ENCODE data around the gene PCDHGB5.
"Not testable (repeated sequence)": the region's sequence is repeated elsewhere in the genome, so short reads cannot be mapped to it uniquely, and the experiment has no call there.

PCDHGB5 gene

DNA sequence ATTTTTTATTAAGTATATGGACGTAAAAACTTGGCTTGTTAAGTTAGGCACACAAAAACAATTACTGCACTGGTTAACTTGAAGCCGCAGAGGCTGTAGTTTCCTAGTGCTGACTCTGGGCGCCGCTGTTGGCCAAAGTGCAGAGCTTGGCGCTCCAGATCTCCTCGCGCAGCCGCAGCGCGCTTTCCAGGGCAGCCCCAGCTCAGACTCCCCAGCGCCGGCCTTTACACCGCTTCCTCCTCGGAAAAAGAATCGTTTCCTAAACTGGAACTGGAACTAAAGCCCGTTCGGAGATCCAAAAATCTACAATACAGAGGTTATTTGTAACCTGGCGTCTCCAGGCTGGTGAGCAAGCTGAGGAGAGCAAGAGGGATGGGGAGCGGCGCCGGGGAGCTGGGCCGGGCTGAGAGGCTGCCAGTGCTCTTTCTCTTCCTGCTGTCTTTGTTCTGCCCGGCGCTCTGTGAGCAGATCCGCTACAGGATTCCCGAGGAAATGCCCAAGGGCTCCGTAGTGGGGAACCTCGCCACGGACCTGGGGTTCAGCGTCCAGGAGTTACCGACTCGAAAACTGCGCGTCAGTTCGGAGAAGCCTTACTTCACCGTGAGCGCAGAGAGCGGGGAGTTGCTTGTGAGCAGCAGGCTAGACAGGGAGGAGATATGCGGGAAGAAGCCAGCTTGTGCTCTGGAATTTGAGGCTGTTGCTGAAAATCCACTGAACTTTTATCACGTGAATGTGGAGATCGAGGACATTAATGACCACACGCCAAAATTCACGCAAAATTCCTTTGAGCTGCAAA, at the start of gene PCDHGB5:
TSS of gene PCDHGB5 (plus strand) at position 192 of the 796 bp plus-strand sequence. CDS start at position 373, 181 bp downstream.
- DNase-seq (ENCODE audit: low read depth in 2 of 2), result not testable (repeated sequence)

DNA sequence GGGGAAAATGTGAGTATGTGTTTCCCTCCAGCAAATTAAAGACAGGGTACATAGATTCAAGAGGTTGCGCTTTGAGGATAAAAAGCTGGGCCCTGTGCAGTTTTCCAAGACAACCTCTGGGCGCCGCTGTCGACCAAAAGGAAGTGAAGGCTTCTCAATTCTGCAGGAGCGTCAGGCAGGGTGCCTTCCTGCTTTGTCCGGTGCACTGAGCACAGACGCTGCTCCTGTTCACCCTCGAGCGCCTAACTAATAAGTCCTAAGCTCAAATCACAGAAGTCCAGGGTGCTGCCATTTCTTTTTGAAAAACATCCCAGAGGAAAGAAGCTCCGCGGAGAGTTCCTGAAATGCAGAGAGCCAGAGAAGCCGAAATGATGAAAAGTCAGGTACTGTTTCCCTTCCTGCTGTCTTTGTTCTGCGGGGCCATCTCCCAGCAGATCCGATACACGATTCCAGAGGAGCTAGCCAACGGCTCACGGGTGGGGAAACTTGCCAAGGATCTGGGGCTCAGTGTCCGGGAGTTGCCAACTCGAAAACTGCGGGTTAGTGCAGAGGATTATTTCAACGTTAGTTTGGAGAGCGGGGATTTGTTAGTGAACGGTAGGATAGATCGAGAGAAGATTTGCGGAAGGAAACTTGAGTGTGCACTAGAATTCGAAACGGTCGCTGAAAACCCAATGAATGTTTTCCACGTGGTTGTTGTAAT, 47.7 kb upstream of the PCDHGB5 start, which contains the start of gene PCDHGB1:
TSS of gene PCDHGB1 (plus strand) at position 183 of the 703 bp plus-strand sequence. CDS start at position 345, 162 bp downstream.
- DNase-seq (ENCODE audit: low read depth in 2 of 2), result no peak

DNA sequence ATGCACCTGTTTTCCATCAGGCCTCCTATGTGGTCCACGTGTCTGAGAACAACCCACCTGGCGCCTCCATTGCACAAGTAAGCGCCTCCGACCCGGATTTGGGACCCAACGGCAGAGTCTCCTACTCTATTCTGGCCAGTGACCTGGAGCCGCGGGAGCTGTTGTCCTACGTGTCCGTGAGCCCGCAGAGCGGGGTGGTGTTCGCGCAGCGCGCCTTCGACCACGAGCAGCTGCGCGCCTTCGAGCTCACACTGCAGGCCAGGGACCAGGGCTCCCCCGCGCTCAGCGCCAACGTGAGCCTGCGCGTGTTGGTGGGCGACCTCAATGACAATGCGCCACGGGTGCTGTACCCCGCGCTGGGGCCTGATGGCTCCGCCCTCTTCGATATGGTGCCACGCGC, 46.2 kb upstream of the PCDHGB5 start:
- DNase-seq (ENCODE audit: low read depth in 2 of 2), result no peak

DNA sequence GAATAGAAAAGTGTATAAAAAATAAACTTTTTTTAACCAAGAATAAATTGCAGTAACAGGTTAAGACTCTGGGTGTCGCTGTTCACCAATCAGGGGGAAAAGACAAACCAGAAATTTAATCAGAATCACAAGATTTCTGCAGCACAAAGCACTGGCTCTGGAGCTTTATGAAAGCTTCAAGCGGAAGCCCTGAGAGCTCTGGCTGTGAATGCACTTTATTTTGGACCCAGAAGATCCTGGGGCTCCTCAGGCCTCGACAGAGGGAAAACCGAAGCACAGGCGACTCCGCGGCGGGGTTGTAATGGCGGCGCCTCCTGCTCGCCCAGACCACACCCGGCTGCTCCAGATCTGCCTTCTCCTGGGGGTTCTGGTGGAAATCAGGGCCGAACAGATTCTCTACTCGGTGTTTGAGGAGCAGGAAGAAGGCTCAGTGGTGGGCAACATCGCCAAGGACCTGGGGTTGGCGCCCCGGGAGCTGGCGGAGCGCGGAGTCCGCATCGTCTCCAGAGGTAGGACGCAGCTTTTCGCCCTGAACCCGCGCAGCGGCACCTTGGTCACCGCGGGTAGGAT, 42.8 kb upstream of the PCDHGB5 start, which contains the start of gene PCDHGA4:
TSS of gene PCDHGA4 (plus strand) at position 122 of the 570 bp plus-strand sequence. CDS start at position 209, 87 bp downstream.
- DNase-seq (ENCODE audit: low read depth in 2 of 2), result no peak

DNA sequence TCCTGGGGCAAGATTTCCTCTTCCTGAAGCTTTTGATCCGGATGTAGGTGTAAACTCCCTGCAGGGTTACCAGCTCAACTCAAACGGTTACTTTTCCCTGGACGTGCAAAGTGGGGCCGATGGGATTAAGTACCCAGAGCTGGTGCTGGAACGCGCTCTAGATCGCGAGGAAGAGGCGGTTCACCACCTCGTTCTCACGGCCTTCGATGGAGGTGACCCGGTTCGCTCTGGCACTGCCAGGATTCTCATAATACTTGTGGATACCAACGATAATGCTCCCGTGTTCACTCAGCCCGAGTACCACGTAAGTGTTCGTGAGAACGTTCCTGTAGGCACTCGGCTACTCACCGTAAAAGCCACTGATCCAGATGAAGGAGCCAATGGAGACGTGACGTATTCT, 42.1 kb upstream of the PCDHGB5 start:
- DNase-seq (ENCODE audit: low read depth in 2 of 2), result no peak

DNA sequence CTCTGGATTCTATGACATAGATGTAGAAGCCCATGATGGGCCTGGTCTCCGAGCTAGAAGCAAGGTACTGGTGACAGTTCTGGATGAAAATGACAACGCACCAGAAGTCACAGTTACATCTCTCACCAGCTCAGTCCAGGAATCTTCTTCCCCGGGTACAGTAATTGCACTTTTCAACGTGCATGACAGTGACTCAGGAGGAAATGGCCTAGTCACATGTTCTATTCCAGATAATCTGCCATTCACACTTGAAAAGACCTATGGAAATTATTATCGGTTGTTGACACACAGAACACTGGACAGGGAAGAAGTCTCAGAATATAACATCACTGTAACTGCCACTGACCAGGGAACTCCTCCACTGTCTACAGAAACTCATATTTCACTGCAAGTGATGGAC, 41.6 kb upstream of the PCDHGB5 start:
- no peak for DNase-seq (ENCODE audit: low read depth in 2 of 2)

DNA sequence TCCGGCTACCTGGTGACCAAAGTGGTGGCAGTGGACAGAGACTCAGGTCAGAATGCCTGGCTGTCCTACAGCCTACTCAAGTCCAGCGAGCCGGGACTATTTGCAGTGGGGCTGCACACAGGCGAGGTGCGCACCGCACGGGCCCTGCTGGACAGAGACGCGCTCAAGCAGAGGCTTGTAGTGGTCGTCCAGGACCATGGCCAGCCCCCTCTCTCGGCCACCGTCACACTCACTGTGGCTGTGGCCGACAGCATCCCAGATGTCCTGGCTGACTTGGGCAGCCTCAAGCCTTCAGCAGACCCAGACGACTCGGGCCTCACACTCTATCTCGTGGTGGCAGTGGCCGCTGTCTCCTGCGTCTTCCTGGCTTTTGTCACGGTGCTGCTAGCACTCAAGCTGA, 40.8 kb upstream of the PCDHGB5 start:
- DNase-seq (ENCODE audit: low read depth in 2 of 2), result no peak

DNA sequence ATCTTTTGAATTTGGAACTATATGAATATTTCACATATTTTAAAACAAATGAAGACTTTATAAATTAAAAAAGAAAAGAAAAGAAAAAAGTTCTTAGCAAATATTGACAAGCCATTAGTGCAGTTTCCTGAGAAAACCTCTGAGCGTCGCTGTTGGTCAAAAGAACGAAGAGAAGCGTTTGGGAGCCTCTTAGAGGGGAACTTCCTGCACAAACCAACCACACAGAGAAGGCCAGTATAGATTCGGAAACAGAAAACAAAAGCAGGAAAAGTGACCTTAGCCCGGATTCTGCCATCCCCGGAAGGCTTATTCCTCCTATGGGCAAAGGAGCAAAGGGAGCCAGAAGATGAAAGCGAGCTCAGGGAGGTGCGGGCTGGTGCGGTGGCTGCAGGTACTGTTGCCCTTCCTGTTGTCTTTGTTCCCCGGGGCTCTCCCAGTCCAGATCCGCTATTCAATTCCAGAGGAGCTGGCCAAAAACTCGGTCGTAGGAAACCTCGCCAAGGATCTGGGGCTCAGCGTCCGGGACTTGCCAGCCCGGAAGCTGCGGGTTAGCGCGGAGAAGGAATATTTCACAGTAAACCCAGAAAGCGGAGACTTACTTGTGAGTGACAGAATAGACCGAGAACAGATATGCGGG, 37.8 kb upstream of the PCDHGB5 start, which contains the start of gene PCDHGB2:
TSS of gene PCDHGB2 (plus strand) at position 205 of the 637 bp plus-strand sequence. CDS start at position 347, 142 bp downstream.
- no peak for DNase-seq (ENCODE audit: low read depth in 2 of 2)

DNA sequence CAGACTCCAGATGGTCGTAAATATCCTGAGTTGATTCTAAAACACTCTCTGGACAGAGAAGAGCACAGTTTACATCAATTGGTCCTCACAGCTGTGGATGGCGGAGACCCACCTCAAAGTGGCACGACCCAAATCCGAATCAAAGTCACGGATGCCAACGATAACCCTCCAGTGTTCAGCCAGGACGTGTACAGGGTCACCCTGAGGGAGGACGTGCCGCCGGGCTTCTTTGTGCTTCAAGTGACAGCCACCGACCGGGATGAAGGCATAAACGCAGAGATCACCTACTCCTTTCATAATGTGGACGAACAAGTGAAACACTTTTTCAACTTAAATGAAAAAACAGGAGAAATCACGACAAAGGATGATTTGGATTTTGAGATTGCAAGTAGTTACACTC, 37.1 kb upstream of the PCDHGB5 start:
- DNase-seq (ENCODE audit: low read depth in 2 of 2), result no peak

DNA sequence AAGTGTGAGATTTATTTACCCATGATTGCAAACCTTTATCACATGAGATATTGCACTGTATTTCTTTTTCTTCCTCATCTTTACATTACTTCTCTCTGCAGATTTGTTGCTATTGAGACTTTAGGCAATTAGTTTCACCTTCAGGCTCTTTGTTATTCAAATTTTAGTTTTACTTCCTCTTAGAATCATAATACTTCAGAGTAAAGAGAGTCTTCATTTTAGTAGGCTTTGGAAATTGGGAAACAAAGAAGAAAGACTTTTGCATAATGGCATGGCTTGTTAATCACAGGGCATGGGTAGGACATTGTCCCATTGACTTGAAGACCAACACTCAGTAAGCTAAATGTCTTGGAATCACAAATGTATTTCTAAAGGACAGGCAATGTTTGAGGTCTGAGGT, 35.0 kb upstream of the PCDHGB5 start:
- no peak for DNase-seq (ENCODE audit: low read depth in 2 of 2)

DNA sequence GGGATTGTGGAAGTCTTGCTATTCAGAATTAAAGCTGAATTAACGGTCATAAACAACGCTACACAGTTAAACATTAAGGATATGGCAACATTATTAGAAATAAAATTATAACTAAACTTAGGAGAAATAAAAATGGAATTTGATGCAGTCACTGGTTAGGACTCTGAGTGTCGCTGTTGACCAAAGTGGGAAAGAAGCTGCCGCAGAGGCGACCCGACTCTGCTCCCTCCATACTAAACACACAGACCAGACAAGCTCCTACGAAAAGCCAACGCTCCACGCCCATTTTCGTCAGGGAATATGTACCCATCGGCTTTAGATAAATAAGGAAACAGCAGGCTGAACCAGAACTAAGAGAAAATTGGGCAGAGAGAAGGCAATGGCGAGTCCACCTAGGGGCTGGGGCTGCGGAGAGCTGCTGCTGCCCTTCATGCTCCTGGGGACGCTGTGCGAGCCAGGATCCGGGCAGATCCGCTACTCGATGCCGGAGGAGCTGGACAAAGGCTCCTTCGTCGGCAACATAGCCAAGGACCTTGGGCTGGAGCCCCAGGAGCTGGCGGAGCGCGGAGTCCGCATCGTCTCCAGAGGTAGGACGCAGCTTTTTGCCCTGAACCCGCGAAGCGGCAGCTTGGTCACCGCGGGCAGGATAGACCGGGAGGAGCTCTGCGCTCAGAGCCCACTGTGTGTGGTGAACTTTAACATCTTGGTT, 33.6 kb upstream of the PCDHGB5 start, which contains the start of gene PCDHGA5:
TSS of gene PCDHGA5 (plus strand) at position 211 of the 709 bp plus-strand sequence. CDS start at position 380, 169 bp downstream.
- DNase-seq (ENCODE audit: low read depth in 2 of 2), result no peak

DNA sequence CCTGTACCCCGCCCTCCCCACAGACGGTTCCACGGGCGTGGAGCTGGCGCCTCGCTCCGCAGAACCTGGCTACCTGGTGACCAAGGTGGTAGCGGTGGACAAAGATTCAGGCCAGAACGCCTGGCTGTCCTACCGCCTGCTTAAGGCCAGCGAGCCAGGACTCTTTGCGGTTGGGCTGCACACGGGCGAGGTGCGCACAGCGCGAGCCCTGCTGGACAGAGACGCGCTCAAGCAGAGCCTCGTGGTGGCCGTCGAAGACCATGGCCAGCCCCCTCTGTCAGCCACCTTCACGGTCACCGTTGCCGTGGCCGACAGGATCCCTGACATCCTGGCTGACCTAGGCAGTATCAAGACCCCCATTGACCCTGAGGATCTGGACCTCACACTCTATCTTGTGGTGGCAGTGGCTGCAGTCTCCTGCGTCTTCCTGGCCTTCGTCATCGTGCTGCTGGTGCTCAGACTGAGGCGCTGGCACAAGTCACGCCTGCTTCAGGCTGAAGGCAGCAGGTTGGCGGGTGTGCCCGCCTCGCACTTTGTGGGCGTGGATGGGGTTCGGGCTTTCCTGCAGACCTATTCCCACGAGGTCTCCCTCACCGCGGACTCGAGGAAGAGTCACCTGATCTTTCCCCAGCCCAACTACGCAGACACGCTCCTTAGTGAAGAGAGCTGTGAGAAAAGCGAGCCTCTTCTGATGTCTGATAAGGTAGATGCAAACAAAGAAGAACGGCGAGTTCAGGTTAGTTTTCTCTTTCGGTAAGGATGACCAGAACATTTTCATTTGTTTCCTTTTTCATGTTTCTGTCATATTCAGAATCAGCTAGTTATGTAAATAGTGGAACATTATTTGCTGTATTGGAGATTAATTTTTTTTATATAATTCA, 31.5 kb upstream of the PCDHGB5 start:
- no peak for DNase-seq (ENCODE audit: low read depth in 2 of 2)

DNA sequence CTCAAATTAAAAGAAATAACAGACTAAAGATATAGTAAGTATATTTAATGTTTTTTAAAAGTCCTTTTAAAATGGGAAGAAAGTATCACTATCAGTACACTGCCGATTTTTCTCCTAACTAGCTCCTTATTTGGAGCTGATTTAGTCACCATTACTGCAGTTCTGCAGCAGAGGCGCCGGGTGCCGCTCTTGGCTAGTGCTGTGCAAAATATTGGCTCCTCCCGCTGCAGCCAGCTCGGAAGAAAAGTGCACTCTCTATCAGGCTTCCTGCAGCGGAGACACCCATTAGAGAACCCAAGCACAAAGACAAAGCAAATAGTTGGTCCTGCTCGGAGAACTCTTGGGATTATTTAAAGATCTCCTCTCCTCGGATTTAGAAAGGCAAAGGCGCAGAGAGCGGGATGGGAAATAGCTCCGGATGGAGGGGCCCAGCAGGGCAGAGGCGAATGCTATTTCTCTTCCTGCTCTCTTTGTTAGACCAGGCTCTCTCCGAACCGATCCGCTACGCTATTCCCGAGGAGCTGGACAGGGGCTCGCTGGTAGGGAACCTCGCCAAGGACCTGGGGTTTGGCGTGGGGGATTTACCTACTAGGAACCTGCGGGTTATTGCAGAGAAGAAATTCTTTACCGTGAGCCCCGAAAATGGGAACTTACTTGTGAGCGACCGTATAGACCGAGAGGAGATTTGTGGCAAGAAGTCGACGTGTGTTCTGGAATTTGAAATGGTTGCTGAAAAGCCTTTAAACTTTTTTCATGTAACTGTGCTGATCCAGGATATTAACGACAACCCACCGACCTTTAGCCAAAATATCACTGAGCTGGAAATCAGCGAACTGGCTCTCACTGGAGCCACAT, 27.5 kb upstream of the PCDHGB5 start, which contains the start of gene PCDHGB3:
TSS of gene PCDHGB3 (plus strand) at position 249 of the 855 bp plus-strand sequence. CDS start at position 402, 153 bp downstream.
- no peak for DNase-seq (ENCODE audit: low read depth in 2 of 2)

DNA sequence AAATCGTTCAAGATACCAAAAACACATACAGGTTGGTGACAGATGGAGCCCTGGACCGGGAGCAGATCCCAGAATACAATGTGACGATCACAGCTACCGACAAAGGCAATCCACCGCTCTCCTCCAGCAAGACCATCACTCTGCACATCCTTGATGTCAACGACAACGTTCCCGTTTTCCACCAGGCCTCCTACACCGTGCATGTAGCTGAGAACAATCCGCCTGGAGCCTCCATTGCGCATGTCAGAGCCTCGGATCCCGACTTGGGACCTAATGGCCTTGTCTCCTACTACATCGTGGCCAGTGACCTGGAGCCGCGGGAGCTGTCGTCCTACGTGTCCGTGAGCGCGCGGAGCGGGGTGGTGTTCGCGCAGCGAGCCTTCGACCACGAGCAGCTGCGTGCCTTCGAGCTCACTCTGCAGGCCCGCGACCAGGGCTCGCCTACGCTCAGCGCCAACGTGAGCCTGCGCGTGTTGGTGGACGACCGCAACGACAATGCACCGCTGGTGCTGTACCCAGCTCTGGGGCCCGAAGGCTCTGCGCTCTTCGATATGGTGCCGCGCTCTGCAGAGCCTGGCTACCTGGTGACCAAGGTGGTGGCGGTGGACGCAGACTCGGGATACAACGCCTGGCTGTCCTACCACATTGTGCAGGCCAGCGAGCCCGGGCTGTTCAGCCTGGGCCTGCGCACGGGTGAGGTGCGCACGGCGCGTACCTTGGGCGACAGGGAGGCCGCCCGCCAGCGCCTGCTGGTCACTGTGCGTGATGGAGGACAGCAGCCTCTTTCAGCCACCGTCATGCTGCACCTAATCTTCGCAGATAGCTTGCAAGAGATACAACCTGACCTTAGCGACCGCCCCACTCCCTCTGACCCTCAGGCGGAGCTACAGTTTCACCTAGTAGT, 25.9 kb upstream of the PCDHGB5 start:
- DNase-seq (ENCODE audit: low read depth in 2 of 2), result no peak

DNA sequence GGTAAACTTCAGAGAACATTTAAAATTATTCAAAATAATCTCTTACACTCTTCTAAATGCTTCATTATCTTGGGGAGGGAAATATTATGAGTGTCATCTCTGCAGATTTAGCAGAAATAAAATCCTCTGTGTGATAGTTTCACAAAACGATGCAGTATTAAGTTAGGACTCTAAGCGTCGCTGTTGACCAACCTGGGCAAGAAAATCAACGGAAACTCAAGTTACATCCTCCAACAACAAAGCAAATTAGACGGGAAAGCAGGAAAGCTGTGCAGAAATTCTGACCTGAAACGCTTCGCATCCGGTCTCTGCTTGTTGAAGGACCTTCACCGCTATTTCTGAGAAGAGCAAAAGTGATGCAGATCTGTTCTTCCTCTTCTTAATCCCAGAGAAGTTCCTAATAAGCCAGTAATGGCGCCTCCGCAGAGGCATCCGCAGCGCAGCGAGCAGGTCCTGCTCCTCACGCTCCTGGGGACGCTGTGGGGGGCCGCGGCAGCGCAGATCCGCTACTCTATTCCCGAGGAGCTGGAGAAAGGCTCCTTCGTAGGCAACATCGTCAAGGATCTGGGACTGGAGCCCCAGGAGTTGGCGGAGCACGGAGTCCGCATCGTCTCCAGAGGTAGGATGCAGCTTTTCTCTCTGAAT, 24.0 kb upstream of the PCDHGB5 start, which contains the start of gene PCDHGA6:
TSS of gene PCDHGA6 (plus strand) at position 219 of the 645 bp plus-strand sequence. CDS start at position 412, 193 bp downstream.
- no peak for DNase-seq (ENCODE audit: low read depth in 2 of 2)

DNA sequence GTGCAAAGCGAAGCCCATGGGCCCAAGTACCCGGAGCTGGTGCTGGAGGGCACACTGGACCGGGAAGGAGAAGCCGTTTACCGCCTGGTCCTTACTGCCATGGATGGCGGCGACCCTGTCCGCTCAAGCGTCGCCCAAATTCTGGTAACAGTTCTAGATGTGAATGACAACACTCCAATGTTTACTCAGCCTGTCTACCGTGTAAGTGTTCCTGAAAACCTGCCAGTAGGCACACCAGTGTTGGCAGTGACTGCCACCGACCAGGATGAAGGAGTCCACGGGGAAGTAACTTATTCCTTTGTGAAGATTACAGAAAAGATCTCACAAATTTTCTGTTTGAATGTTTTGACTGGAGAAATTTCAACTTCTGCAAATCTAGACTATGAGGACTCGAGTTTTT, 23.1 kb upstream of the PCDHGB5 start:
- DNase-seq (ENCODE audit: low read depth in 2 of 2), result no peak

Data from stimulated activated CD8-positive, alpha-beta memory T cell treated with anti-CD3 and anti-CD28 coated beads, Interleukin-7, amount 100 ng/mL, for 4 hours (primary cell).